Measurements from ENCODE around the gene DHTKD1.

GRCh38 chr10:12107781-12108180 is 39.0 kb downstream of the DHTKD1 start:
- no peak for TF ChIP-seq EZH2phosphoT487 (IDR thresholded peaks at IDR 0.05; ENCODE audit: borderline replicate concordance, low read length)
- no peak for TF ChIP-seq CTCF (conservative IDR thresholded peaks at IDR 0.05; ENCODE audit: low read depth, low read length)
- TF ChIP-seq EZH2 (IDR thresholded peaks at IDR 0.05; ENCODE audit: low read length, unreplicated experiment), result no peak
